Thyroid gland (tissue), 4 donors: ENCODE data around the gene FOSB.

Experiments
- POLR2A ChIP-seq, 2 donors: fragments of 450-650 bp; IDR thresholded peaks; one replicate each; pipeline ENCODE4 v1.6.1; 2017; ENCODE audit warnings: antibody characterized with exemption in 2 of 2, mild to moderate bottlenecking in 2 of 2, moderate library complexity in 1 of 2
- TF ChIP-seq, protein P1 (sequence below), 6 experiments: fragments of 200-600 bp in 3 of 6; fragments of 450-650 bp in 3 of 6; sonication (generic) in 3 of 6; IDR thresholded peaks; one replicate each; pipeline ENCODE4 v1.5.1; 2016 to 2019; ENCODE audit warnings: antibody characterized with exemption in 6 of 6, mild to moderate bottlenecking in 2 of 6, inconsistent platforms in 1 of 6, moderate library complexity in 1 of 6

DNA sequence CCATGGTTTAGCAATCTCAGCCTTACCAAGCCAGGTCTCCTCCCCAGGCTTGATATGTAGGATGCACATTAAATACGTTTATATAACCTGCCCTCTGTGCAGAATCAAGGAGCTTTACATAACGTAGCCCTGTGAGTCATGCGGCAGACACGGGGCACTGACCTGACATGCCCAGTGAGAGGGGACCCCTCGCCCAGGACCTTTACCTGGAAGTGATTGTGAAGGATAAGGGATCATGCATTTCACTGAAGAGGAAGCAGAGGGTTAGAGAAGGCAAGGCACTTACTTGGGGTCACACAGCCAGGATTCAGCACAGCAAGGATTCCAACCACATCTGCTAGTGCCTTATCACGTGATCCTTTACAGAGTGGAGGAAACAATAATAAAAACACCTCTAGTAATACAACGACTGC, 18.9 kb upstream of the FOSB start:
- TF ChIP-seq, protein P1, sequence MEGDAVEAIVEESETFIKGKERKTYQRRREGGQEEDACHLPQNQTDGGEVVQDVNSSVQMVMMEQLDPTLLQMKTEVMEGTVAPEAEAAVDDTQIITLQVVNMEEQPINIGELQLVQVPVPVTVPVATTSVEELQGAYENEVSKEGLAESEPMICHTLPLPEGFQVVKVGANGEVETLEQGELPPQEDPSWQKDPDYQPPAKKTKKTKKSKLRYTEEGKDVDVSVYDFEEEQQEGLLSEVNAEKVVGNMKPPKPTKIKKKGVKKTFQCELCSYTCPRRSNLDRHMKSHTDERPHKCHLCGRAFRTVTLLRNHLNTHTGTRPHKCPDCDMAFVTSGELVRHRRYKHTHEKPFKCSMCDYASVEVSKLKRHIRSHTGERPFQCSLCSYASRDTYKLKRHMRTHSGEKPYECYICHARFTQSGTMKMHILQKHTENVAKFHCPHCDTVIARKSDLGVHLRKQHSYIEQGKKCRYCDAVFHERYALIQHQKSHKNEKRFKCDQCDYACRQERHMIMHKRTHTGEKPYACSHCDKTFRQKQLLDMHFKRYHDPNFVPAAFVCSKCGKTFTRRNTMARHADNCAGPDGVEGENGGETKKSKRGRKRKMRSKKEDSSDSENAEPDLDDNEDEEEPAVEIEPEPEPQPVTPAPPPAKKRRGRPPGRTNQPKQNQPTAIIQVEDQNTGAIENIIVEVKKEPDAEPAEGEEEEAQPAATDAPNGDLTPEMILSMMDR (IDR thresholded peaks at IDR 0.05) = no peak
- TF ChIP-seq POLR2A (IDR thresholded peaks at IDR 0.05) = no peak
